Activated naive CD4-positive, alpha-beta T cell treated with anti-CD3 and anti-CD28 coated beads, Interleukin-2, amount 10 ng/mL, durations not matched to agents 7 days and 5 days (primary cell): ENCODE measurements around the gene L3MBTL4.

Source experiments
- CTCF ChIA-PET: fragments of 350-600 bp; sonication (Branson Sonifier 250); formaldehyde crosslinking; loops from one replicate; lab custom pipeline; 2021; ENCODE audit warnings: antibody characterized with exemption; lab: Charles Lee
- DNase-seq: peaks from one replicate; pipeline ENCODE4 v3.0.0-alpha.2; 2020
- H3K27ac Mint-ChIP-seq: one replicate; pipeline ENCODE4 v1.8.0; 2021; ENCODE audit warnings: mild to moderate bottlenecking, moderate library complexity, mixed read lengths
- H3K27me3 Mint-ChIP-seq: one replicate; pipeline ENCODE4 v1.8.0; 2021; ENCODE audit warnings: mild to moderate bottlenecking, mixed read lengths
- H3K36me3 Mint-ChIP-seq: one replicate; pipeline ENCODE4 v1.8.0; 2021; ENCODE audit warnings: mixed read lengths
- H3K4me1 Mint-ChIP-seq: one replicate; pipeline ENCODE4 v1.8.0; 2021; ENCODE audit warnings: mixed read lengths
- H3K4me3 Mint-ChIP-seq: one replicate; pipeline ENCODE4 v1.8.0; 2021; ENCODE audit warnings: mild to moderate bottlenecking, moderate library complexity, mixed read lengths
- H3K9me3 Mint-ChIP-seq: one replicate; pipeline ENCODE4 v1.8.0; 2021; ENCODE audit warnings: mixed read lengths

The L3MBTL4 gene

DNA sequence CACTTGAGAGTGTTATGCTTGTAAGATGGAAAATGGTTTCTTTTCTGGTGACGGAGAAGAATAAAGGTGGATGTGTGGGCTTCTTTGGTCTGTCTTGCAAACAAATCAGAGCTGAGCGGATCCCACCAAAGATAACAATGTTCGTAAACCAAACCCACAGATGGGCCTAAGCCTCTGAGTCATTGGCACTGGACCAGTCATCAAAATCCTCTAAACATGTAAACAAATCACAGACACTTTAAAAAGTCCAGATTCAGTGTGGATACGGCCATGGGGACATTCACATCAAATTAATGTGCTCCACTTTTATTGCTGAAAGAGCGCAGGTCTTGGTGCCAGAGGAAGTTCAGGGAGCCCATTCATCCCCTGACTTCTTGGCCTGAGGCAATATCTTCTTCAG, 458.9 kb downstream of the L3MBTL4 start:
- Mint-ChIP-seq H3K36me3 (no peaks in the 10 kb centered on the region), H3K4me3 (no peak overlapping the region)
- CTCF ChIA-PET = no interaction called here

DNA sequence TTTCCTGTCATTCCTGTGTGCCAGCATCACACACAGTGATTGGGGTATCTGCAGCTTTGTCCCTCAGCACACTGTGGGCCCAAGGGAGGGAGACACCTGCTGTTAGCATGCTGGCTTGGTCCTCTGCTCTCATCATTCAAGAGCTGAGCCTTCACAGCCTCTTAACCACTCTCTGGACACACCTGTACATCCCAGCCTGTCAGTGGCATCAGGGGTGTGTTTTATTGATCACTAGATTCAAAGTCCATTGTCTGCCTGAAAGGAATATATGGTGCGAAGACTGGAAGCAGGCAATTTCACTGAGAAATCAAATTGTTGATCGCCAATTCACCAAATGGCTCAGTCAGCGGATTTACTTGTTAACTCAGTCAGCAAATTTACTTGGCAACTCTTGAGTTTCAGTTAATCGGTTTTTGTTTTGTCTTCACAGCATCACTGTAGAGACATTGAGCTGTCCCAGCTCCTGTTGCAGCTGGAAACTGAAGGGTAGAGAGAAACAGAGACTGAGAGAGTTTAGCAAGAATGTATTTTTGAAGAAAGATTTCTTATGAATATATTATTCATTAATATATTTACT, 463.1 kb downstream of the L3MBTL4 start:
- no peak for DNase-seq
- Mint-ChIP-seq H3K27ac (no peak overlapping the region), H3K36me3 (no peaks in the 10 kb centered on the region), H3K27me3 (no peaks in the 10 kb centered on the region), H3K9me3 (no peaks in the 10 kb centered on the region), H3K4me3 (no peak overlapping the region), H3K4me1 (no peaks in the 10 kb centered on the region)
- CTCF ChIA-PET = no interaction called here

More for the DNA sequence above, 458.9 kb downstream of the L3MBTL4 start:
- no peaks in the 10 kb centered on the region for H3K9me3 Mint-ChIP-seq
- H3K27ac Mint-ChIP-seq = no peak overlapping the region
- no peak for DNase-seq
- no peaks in the 10 kb centered on the region for H3K27me3 Mint-ChIP-seq
- H3K4me1 Mint-ChIP-seq = no peaks in the 10 kb centered on the region

DNA sequence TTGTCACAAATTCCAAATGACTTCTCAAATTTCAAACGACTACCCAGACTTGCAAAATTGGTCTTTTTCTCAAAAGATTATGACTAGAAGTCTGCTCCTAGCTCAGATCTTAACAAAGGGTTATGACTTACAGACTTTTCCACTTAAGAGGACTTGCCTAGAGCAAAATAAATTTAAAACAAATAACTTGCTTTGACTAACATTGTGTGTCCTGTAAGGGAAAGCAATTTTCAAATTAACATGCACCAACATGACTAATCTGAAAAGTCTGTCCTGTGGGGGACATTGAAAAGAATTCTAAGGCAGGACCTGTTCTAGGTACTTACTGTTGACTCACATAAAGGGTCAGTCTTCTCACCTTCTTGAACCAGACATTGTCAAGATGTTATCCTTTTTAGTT, 465.9 kb downstream of the L3MBTL4 start:
- Mint-ChIP-seq H3K36me3 (no peaks in the 10 kb centered on the region), H3K9me3 (no peaks in the 10 kb centered on the region), H3K4me1 (no peaks in the 10 kb centered on the region), H3K27ac (no peak overlapping the region), H3K4me3 (no peak overlapping the region), H3K27me3 (no peaks in the 10 kb centered on the region)
- CTCF ChIA-PET = no interaction called here
- DNase-seq = no peak

DNA sequence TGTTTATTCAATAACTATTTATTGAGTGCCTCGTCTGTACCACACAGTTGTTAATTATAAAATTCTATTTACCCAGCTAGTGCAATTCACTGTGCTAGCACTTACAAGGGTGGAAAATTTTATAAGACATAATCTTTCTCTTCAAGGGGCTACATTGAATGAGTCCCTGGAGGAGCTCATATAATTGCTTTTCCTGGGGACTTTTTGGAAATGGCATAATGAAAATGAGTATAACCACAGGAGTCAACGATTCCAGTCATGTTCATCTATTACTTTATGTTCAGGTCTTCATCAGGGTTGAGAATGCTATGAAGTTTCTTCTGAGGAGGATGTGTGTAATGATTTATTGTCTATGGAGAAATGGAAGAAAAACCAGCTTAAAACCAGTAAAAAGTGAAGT, 466.5 kb downstream of the L3MBTL4 start:
- Mint-ChIP-seq H3K4me3 (no peak overlapping the region), H3K27me3 (peaks cover 4% of the 10 kb centered on the region), H3K36me3 (no peaks in the 10 kb centered on the region), H3K27ac (no peak overlapping the region), H3K4me1 (no peaks in the 10 kb centered on the region), H3K9me3 (no peaks in the 10 kb centered on the region)
- CTCF ChIA-PET = no interaction called here
- DNase-seq = no peak

DNA sequence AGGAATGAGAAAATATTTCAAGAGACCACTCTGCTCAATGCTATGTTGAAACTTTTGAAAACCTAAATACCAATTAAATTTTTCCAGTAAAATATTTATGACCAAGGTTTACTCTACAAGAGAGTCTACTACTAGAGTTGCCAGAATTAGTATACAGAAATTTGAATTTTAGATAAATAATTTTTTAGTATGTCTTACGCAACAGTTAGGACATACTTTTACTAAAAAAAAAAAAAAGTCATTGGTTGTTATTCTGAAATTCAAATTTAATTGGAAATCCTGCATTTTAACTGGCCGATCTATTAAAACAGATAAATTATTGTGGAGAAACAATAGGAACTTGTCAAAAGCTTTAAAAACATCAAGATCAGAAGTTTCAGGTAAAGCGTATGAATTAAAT, 470.3 kb downstream of the L3MBTL4 start:
- H3K9me3 Mint-ChIP-seq = no peaks in the 10 kb centered on the region
- H3K4me3 Mint-ChIP-seq = no peak overlapping the region
- no peaks in the 10 kb centered on the region for H3K36me3 Mint-ChIP-seq
- CTCF ChIA-PET = no interaction called here
- DNase-seq = no peak
- peaks cover 5% of the 10 kb centered on the region for H3K27me3 Mint-ChIP-seq
- H3K4me1 Mint-ChIP-seq = no peaks in the 10 kb centered on the region
- H3K27ac Mint-ChIP-seq = no peak overlapping the region

DNA sequence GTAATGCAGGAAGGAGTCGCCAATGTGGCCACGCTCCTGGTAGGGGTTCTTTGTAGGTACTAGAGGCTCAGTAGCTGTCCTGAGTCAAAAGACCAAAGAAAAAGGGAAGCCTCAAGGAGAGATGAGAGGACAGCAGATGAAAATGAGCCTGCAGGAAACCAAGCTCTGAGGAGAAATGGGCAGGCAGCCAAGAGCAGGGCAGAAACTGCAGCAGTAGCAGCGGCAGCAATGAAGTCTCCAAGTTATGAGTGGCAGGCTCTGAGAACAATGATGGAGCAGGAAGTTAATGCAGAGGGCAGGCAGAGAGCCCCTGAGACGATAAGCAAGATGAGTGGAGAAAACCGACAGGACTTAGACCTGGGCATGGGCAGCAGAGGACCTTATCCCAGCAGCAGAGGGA, 471.2 kb downstream of the L3MBTL4 start:
- Mint-ChIP-seq H3K4me3 (no peak overlapping the region), H3K36me3 (no peaks in the 10 kb centered on the region), H3K9me3 (no peaks in the 10 kb centered on the region), H3K4me1 (no peaks in the 10 kb centered on the region), H3K27ac (no peak overlapping the region), H3K27me3 (peaks cover 5% of the 10 kb centered on the region)
- DNase-seq = no peak
- CTCF ChIA-PET = no interaction called here

DNA sequence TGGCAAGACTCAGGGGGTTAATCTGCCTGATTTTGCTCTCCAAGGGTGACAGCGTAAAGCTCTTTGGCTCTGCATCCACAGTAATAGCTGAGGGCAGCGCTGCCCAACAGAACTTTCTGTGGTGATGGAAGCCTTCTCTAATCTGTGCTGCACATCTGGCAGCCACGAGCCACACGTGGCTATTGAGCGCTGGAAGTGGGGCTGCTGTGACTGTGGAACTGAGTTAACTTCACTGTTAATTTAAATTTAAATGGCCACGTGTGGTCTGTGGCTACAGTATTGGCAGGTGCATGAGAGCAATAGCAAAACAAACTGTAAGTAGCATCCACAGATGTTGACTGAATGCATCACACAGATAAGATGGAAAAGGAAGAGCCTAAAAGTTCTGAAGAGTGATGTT, 472.1 kb downstream of the L3MBTL4 start:
- no peaks in the 10 kb centered on the region for H3K9me3 Mint-ChIP-seq
- no peak overlapping the region for H3K4me3 Mint-ChIP-seq
- H3K36me3 Mint-ChIP-seq = no peaks in the 10 kb centered on the region
- H3K4me1 Mint-ChIP-seq = no peaks in the 10 kb centered on the region
- DNase-seq = no peak
- no peak overlapping the region for H3K27ac Mint-ChIP-seq
- CTCF ChIA-PET = no interaction called here
- H3K27me3 Mint-ChIP-seq = peaks cover 5% of the 10 kb centered on the region

DNA sequence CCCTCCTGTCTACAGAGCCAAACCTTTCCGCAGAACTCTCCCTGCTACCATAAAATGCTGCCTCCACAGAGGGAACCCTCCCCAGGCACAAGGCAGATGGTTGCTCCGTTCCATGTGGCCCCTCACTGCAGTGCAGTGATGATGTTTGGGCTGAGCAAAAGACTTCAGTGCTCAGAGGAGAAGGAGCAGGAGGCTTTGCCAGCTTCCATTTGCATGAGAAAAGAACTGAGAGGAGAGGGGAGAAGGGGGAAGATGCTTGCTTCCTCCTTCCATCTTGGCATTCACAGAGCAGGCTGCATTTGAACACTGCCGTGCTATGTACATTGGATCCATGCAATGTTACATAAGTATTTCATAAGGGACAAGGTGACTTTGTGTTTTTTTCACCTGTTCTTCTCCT, 472.8 kb downstream of the L3MBTL4 start:
- Mint-ChIP-seq H3K9me3 (no peaks in the 10 kb centered on the region), H3K4me1 (no peaks in the 10 kb centered on the region), H3K36me3 (no peaks in the 10 kb centered on the region), H3K4me3 (no peak overlapping the region), H3K27me3 (peaks cover 5% of the 10 kb centered on the region), H3K27ac (no peak overlapping the region)
- CTCF ChIA-PET = no interaction called here
- no peak for DNase-seq

DNA sequence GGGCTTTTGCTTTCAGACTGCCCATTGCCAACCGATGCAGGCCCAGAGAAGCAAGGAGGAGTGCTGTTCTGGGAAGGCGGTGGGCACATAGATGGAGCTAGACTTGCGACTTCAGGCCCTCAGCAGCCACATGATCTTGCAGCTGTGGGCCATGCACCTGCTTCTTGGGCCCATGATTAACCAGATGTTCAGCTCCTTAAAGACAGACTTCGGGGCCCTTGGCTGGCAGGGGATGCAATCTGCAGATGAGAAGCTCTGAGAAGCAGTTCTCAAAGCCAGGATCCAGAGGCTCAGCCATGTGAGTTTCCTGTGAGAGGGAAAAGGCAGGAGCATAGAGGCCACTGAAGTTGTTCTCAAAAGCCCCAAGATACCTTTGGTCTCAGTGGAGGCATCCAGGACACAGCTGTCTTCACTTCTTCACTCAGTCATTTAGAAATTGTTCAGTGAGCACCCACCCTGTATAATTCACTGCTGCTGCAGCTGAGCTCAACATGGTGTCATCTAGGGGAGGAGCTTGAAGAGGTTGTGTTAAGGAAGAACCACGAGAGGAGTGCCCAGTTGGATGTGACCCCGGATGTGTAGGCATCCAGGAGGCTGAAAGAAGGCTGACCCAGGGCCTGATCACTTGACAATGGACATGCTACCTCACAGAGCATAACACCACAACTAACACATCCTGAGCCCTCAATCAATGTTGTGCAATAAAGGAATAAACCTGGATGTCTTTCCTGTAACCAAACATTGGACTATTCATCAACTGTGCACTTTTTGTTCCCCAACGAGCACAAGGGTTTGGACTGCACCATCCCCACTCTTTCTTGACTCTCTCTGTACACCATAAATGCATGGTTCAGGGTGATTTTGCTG, 474.7 kb downstream of the L3MBTL4 start:
- no peaks in the 10 kb centered on the region for H3K4me1 Mint-ChIP-seq
- CTCF ChIA-PET = no interaction called here
- no peak overlapping the region for H3K4me3 Mint-ChIP-seq
- H3K27ac Mint-ChIP-seq = no peak overlapping the region
- no peaks in the 10 kb centered on the region for H3K9me3 Mint-ChIP-seq
- peaks cover 5% of the 10 kb centered on the region for H3K27me3 Mint-ChIP-seq
- H3K36me3 Mint-ChIP-seq = no peaks in the 10 kb centered on the region
- DNase-seq = no peak

DNA sequence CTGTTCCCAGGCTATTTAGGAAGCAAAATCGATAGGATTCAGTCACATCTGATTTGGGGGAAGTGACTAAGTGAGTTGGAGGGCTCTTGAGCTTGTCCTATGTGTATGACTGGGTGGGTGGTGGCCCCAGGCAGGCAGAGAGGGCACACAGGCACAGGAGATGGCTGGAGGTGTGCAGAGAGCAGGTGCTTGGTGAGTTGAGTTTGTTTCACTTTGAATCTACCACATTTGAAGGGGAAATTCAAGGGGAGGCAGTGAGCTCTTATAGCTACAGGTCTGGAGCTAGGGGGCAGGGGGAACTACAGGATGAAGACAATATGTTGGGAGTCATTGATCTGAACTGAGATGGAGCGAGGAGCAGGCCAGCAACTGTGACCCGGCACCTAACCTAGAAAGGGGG, 476.9 kb downstream of the L3MBTL4 start:
- Mint-ChIP-seq H3K4me3 (no peak overlapping the region), H3K27me3 (no peaks in the 10 kb centered on the region), H3K9me3 (no peaks in the 10 kb centered on the region), H3K4me1 (no peaks in the 10 kb centered on the region), H3K27ac (no peak overlapping the region), H3K36me3 (no peaks in the 10 kb centered on the region)
- DNase-seq = no peak
- CTCF ChIA-PET = no interaction called here

DNA sequence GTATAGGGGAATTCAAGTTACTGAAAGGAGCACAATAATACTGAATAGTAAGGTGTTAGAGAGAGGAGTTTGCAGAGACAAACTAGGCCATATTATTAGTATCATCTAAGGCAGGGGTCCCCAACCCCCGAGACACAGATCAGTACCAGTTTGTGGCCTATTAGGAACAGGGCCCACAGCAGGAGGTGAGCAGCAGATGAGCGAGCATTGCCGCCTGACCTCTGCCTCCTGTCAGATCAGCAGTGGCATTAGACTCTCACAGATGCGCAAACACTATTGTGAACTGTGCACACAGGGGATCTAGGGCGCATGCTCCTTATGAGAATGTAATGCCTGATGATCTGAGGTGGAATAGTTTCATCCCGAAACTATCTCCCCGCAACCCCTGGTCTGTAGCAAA, 477.6 kb downstream of the L3MBTL4 start:
- CTCF ChIA-PET = no interaction called here
- Mint-ChIP-seq H3K4me1 (no peaks in the 10 kb centered on the region), H3K27me3 (no peaks in the 10 kb centered on the region), H3K27ac (no peak overlapping the region), H3K4me3 (no peak overlapping the region), H3K9me3 (no peaks in the 10 kb centered on the region), H3K36me3 (no peaks in the 10 kb centered on the region)
- no peak for DNase-seq

DNA sequence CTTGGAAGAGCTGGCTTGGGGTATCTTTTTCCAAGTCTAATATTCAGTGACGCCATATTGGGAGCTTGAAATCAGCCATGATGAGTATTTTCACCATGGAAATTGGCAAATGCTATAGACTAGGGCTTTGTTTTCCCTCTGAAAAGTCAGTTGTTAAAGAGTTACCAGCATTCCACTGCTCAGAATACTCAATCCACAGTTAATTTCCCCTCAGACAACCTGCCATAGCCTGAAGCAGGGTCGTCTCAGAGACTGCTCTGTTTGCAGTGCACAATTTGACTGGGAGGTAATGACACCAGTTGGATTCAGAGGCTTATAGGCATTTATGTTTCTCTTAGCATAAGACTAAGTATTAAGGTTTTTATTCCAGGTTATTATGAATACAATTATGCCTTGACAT, 483.9 kb downstream of the L3MBTL4 start:
- Mint-ChIP-seq H3K27me3 (no peaks in the 10 kb centered on the region), H3K36me3 (no peaks in the 10 kb centered on the region), H3K27ac (no peak overlapping the region), H3K4me3 (no peak overlapping the region), H3K9me3 (peaks cover 3% of the 10 kb centered on the region), H3K4me1 (no peaks in the 10 kb centered on the region)
- CTCF ChIA-PET = interaction anchor here (0.7 kb wide), 2 partner anchors 26 to 563 kb away, joined by 3 read pairs; no protein-coding TSS in a partner anchor
- DNase-seq = no peak

DNA sequence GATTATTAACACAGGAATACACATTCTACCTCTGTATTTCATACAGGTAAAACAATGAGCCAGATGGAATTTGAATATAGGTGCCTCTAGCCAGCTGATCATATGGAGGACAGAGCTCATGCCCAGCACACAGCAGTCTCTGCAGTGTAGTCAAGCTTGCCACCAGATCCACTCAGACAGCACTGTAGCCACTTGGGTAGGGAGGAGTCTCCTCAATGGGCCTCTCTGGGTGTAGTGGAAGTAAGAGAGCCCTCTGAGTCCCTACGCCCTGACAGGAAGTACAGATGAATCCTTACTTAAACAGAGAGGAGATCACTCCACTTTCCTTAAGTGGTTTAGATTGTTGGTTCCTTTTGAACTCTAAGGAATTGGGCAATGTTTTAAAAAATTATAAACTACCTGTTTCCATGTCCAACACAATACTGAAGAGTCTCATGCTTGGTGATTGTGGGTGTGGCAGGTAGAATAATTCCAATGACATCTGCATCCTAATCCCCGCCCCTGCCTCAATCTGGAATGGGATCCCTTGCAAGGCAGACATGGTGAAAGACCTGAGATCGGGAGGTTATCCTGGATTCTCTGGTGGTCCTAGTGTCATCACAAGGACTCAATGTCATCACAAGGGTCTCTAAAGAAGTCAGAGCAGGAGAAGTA, 496.4 kb downstream of the L3MBTL4 start:
- H3K9me3 Mint-ChIP-seq = no peaks in the 10 kb centered on the region
- no peak overlapping the region for H3K4me3 Mint-ChIP-seq

DNA sequence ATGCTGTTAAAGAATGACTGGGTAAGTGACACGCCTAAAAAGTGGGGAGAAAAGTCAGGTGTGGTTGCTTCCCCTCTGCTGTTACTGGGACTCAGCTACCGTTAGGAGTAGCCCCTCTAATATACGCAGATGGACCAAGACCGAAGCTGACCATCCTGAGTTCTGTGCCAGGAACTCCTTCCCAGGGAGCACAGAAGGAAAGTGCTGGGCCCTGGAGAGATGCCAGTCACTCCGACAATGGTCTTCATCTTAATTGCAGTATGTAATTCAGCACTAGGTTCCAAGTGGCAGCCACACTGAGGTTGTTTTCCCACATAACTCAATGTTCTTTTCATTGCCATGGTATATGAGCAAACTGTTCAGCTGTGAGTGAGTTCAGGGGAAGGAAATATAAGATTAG, 499.8 kb downstream of the L3MBTL4 start:
- Mint-ChIP-seq H3K9me3 (no peaks in the 10 kb centered on the region), H3K4me3 (no peak overlapping the region), H3K27me3 (no peaks in the 10 kb centered on the region), H3K4me1 (no peaks in the 10 kb centered on the region), H3K27ac (no peak overlapping the region), H3K36me3 (no peaks in the 10 kb centered on the region)
- DNase-seq = no peak
- CTCF ChIA-PET = no interaction called here

More for the DNA sequence above, 496.4 kb downstream of the L3MBTL4 start:
- DNase-seq = no peak
- Mint-ChIP-seq H3K27ac (no peak overlapping the region), H3K36me3 (no peaks in the 10 kb centered on the region), H3K27me3 (no peaks in the 10 kb centered on the region), H3K4me1 (no peaks in the 10 kb centered on the region)
- CTCF ChIA-PET = no interaction called here

DNA sequence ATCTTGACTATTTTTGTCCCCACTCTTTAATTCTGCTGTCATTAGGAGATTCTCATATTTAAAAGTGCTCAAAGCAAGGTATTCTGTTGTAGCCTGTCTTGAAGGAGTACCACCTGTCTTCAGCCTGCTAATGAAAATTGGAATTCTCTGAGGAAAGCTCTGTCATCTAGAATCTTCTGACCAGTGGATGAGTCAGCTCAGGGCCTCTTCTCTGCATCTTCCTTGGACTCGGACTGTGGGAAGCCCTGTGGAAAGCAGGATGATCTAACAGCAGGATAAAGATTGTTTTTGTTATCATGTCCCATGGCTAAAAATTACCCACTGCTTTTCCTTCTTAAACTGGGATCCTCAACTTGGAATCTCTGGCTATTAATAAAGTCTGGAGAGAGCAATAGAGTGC, 500.7 kb downstream of the L3MBTL4 start:
- Mint-ChIP-seq H3K9me3 (no peaks in the 10 kb centered on the region), H3K36me3 (no peaks in the 10 kb centered on the region), H3K27me3 (no peaks in the 10 kb centered on the region), H3K27ac (no peak overlapping the region), H3K4me3 (no peak overlapping the region), H3K4me1 (no peaks in the 10 kb centered on the region)
- no peak for DNase-seq
- CTCF ChIA-PET = no interaction called here
